Esophagus squamous epithelium (tissue), 5 donors: ENCODE measurements around the gene BARX2. TPM values are rescaled to one million over a fixed set of nuclear protein-coding genes. Genes with fewer than 3 reads are reported as not detected.

Experiments
- DNase-seq: peaks from one replicate; lab custom pipeline; 2025; lab: John Stamatoyannopoulos, UW
- H3K27ac ChIP-seq, 4 donors: fragments of 200-600 bp; sonication (generic); one replicate each; pipeline ENCODE4 v1.5.1; 2016 to 2019; ENCODE audit warnings: mild to moderate bottlenecking in 1 of 4
- H3K27me3 ChIP-seq, 4 donors: fragments of 200-600 bp; sonication (generic); 1 replicate in 3 of 4; 2 replicates in 1 of 4; pipeline versions ENCODE4 v1.5.1 to v1.6.0; 2017 to 2021; ENCODE audit warnings: antibody characterized with exemption in 1 of 4
- H3K36me3 ChIP-seq, 3 donors: fragments of 200-600 bp; sonication (generic); one replicate each; pipeline ENCODE4 v1.5.1; 2016 to 2019
- H3K4me1 ChIP-seq, 3 donors: fragments of 200-600 bp; sonication (generic); one replicate each; pipeline ENCODE4 v1.5.1; 2017 to 2019
- H3K4me3 ChIP-seq, 4 donors: fragments of 200-600 bp; sonication (generic); 1 replicate in 3 of 4; 2 replicates in 1 of 4; pipeline ENCODE4 v1.5.1; 2016 to 2019; ENCODE audit warnings: mild to moderate bottlenecking in 2 of 4, moderate library complexity in 1 of 4
- H3K9me3 ChIP-seq, 3 donors: fragments of 200-600 bp; sonication (generic); one replicate each; pipeline ENCODE4 v1.5.1; 2016 to 2019
- POLR2A ChIP-seq, 4 donors: fragments of 450-650 bp; IDR thresholded peaks; one replicate each; pipeline ENCODE4 v1.6.1; 2017; ENCODE audit warnings: antibody characterized with exemption in 4 of 4, mild to moderate bottlenecking in 4 of 4, moderate library complexity in 3 of 4
- WGBS, 2 donors: methylation state at CpG; one replicate each; pipeline ENCODE4 v1.1.5; 2018; 5-methylcytosine and 5-hydroxymethylcytosine counted together
- intact Hi-C: fragments of 100-400 bp; cut with DNase I; formaldehyde crosslinking; loops from one replicate; pipeline ENCODE4 v1.15.0; 2022
- total RNA-seq, 4 donors: library from RNA; depleted of rRNA; stranded (reverse); fragments of >200 nt; gene quantifications; one replicate each; pipeline ENCODE4 v1.1.0, GENCODE V29; 2016
- TF ChIP-seq, protein P1 (sequence below), 6 experiments: fragments of 450-650 bp in 4 of 6; fragments of 200-600 bp in 2 of 6; sonication (generic) in 2 of 6; IDR thresholded peaks; one replicate each; pipeline ENCODE4 v1.5.1; 2016 to 2019; ENCODE audit warnings: antibody characterized with exemption in 6 of 6, mild to moderate bottlenecking in 4 of 6, moderate library complexity in 4 of 6
- donor health status: DM: yes; HTN: yes; CAD: no.

The BARX2 gene
- total RNA-seq, 4 donors from 2014 or later: 45.2 to 102 (median 57.6) TPM

DNA sequence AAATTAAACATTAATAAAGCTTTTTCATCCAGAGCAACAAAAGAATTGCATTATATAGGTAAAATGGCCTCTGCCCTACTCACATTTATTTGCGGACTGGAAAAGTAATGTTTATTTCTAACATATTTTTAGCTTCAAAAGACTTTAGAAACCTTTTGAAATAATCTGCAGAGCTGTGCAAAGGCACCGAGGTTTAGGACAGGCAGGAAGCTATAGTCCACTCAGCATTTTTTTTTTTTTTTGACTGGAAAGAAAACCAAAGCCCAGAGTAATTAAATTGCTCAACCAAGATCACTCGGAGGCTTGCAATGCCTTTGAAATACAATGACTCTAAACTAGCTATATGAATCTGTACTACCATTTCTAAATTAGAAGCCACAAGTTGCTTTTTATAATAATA, 19.1 kb downstream of the BARX2 start:
- H3K4me1 ChIP-seq: peaks cover 0 to 24% (median 0%) of the 10 kb centered on the region in 3 donors
- WGBS, 2 donors: 62 to 69% methylated on average over 3 of the region's 3 CpGs
- intact Hi-C loops: no loop called here

DNA sequence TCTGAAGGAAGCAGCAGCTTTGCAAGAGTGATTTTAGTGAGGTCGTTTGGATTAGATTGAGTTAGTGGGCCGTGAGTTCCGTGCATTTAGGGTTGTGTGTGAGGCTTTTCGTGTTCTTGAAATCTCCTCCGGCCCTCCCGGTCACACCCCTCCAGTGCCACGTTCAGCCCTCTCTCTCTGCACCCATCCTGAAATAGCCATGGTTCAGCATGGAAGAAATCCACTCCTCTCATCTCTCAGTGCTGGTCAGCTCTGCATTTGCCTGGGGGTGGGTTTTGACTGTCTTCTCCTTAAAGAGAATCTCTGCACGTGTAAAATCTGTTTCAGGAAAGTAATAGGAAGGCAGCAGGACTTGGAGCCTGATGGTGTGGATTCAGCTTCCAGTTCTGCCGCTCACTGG, 19.8 kb downstream of the BARX2 start:
- WGBS, 2 donors: 67 to 71% methylated on average over 9 of the region's 9 CpGs
- intact Hi-C loops: no loop called here

More for the DNA sequence above, 19.1 kb downstream of the BARX2 start:
- Histone ChIP-seq H3K36me3 (peaks cover 0 to 8% (median 0%) of the 10 kb centered on the region in 3 donors), H3K27me3 (peaks cover 0 to 16% (median 0%) of the 10 kb centered on the region in 4 donors), H3K27ac (no peak overlapping the region), H3K4me3 (no peak overlapping the region), H3K9me3 (no peaks in the 10 kb centered on the region)
- TF ChIP-seq POLR2A (IDR thresholded peaks at IDR 0.05): no peak
- TF ChIP-seq, protein P1, sequence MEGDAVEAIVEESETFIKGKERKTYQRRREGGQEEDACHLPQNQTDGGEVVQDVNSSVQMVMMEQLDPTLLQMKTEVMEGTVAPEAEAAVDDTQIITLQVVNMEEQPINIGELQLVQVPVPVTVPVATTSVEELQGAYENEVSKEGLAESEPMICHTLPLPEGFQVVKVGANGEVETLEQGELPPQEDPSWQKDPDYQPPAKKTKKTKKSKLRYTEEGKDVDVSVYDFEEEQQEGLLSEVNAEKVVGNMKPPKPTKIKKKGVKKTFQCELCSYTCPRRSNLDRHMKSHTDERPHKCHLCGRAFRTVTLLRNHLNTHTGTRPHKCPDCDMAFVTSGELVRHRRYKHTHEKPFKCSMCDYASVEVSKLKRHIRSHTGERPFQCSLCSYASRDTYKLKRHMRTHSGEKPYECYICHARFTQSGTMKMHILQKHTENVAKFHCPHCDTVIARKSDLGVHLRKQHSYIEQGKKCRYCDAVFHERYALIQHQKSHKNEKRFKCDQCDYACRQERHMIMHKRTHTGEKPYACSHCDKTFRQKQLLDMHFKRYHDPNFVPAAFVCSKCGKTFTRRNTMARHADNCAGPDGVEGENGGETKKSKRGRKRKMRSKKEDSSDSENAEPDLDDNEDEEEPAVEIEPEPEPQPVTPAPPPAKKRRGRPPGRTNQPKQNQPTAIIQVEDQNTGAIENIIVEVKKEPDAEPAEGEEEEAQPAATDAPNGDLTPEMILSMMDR (IDR thresholded peaks at IDR 0.05): no peak
- DNase-seq: no peak

DNA sequence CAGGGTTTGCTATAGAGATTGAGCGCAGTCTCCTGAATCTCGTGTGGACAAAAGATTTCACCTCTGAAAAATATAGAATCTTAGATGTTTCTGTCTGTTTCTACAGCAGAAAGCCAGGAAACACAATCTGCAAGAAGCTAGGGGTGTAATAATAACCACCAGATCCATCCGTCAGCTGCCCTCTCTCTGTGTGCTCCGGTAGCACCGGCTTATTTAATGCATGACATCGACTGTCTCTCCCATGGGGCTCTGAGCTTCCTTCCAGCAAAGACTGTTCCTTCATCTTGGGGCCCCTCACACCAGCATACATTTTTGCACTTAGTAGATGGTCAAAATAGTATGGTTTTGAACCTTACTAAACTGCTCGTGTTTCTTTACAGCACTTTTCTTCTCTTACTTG, 20.2 kb downstream of the BARX2 start:
- no peaks in the 10 kb centered on the region for H3K9me3 ChIP-seq

More for the DNA sequence above, 19.8 kb downstream of the BARX2 start:
- no peak for DNase-seq
- Histone ChIP-seq H3K36me3 (peaks cover 0 to 8% (median 0%) of the 10 kb centered on the region in 3 donors), H3K9me3 (no peaks in the 10 kb centered on the region), H3K4me1 (peaks cover 0 to 18% (median 0%) of the 10 kb centered on the region in 3 donors), H3K27ac (no peak overlapping the region), H3K4me3 (no peak overlapping the region), H3K27me3 (peaks cover 0 to 11% (median 0%) of the 10 kb centered on the region in 4 donors)
- TF ChIP-seq POLR2A (IDR thresholded peaks at IDR 0.05): no peak
- TF ChIP-seq, protein P1 (IDR thresholded peaks at IDR 0.05): no peak

DNA sequence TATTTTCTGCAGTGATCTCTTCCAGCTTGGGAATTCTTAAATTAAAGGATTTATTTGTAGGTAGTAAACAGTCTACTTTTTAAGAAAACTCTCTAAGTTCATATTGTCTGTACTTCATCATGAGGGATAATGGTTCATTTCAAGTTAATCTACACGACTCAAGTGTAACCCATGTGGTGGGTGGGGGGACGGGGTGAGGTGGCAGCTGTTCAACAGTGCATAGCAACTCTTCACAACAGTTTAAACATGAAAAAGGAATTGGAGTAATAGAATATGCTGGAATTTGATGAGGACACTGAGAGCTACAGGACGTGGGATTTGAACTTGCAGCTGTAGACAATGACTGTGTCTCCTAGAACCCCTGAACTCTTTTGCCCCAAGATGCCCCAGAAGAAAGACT, 20.8 kb downstream of the BARX2 start:
- no peak for DNase-seq
- no peaks in the 10 kb centered on the region for H3K9me3 ChIP-seq
- intact Hi-C loops: no loop called here
- 66 to 81% methylated on average over 3 of the region's 3 CpGs for WGBS, 2 donors
- H3K4me3 ChIP-seq: no peak overlapping the region
- H3K4me1 ChIP-seq: peaks cover 0 to 8% (median 0%) of the 10 kb centered on the region in 3 donors
- H3K27me3 ChIP-seq: peaks cover 0 to 7% (median 0%) of the 10 kb centered on the region in 4 donors
- peaks cover 0 to 8% (median 0%) of the 10 kb centered on the region in 3 donors for H3K36me3 ChIP-seq
- no peak for TF ChIP-seq POLR2A (IDR thresholded peaks at IDR 0.05)
- TF ChIP-seq, protein P1 (IDR thresholded peaks at IDR 0.05): no peak
- no peak overlapping the region for H3K27ac ChIP-seq

More for the DNA sequence above, 20.2 kb downstream of the BARX2 start:
- Histone ChIP-seq H3K27me3 (peaks cover 0 to 7% (median 0%) of the 10 kb centered on the region in 4 donors), H3K4me1 (peaks cover 0 to 14% (median 0%) of the 10 kb centered on the region in 3 donors), H3K27ac (no peak overlapping the region), H3K4me3 (no peak overlapping the region), H3K36me3 (peaks cover 0 to 8% (median 0%) of the 10 kb centered on the region in 3 donors)
- WGBS, 2 donors: 79 to 83% methylated on average over 7 of the region's 7 CpGs
- intact Hi-C loops: no loop called here
- TF ChIP-seq POLR2A (IDR thresholded peaks at IDR 0.05): no peak
- TF ChIP-seq, protein P1 (IDR thresholded peaks at IDR 0.05): no peak
- DNase-seq: no peak

DNA sequence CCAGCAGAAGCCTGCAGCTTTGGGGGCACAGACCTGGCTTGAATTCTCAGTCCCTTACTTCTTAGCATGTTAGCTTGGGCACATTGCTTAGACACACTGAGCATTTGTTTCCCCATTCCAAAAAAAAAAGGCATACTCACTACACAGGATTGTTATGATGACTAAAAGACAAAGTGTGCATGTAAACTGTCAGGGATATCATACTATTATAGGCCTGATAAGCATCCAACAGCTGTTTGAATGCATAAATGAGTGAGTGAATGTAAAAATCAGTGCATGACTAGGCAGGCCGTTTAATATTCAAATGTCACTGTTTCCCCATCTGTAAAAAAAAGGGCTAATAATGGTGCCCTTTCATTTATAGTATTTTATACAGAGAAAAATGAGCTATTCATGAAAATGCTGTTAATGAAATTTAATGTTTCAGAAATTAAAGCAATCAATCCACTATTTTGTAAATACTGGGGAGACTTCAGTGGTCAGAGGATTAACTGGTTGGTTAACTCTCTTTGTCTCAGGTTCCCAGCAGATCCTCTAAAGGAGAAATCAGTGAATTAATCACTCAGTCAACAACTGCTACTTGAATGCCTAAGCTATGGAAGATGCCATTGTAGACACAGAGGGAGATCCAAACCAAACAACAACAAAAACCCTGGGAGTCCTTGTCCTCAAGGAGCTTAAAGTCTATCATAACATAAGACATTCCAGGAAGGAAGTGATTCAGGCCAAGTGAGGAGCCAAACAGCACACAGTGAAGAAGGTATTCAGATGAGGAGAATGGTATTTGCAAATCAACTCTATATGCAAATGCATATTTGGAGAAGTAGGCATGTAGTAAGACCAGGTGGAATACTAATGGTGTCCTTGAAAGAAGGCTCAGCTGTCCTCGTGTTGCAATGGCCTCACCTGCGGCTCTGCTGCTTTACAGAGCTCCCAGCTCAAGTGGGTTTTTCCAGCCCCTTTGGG, 26.8 kb downstream of the BARX2 start:
- no peak overlapping the region for H3K4me3 ChIP-seq
- no peaks in the 10 kb centered on the region for H3K9me3 ChIP-seq
- 73 to 80% methylated on average over 3 of the region's 3 CpGs for WGBS, 2 donors
- H3K27me3 ChIP-seq: peaks cover 0 to 7% (median 0%) of the 10 kb centered on the region in 4 donors
- no peaks in the 10 kb centered on the region for H3K4me1 ChIP-seq
- TF ChIP-seq, protein P1 (IDR thresholded peaks at IDR 0.05): no peak
- intact Hi-C loops: no loop called here
- no peak for DNase-seq
- no peak overlapping the region for H3K27ac ChIP-seq
- peaks cover 0 to 24% (median 0%) of the 10 kb centered on the region in 3 donors for H3K36me3 ChIP-seq
